ENCODE results near the gene AKR1B15.
"Not testable (repeated sequence)": the region's sequence is repeated elsewhere in the genome, so short reads cannot be mapped to it uniquely, and the experiment has no call there.

Gene AKR1B15

GRCh38 chr7:134514106-134514505 is 34.8 kb upstream of the AKR1B15 start:
- Histone ChIP-seq H3K9me3 (ENCODE audit: control insufficient read depth in 5 of 5, low read length in 5 of 5) (no peaks in the 10 kb centered on the region), H3K27me3 (ENCODE audit: control insufficient read depth in 5 of 5, insufficient read depth in 4 of 5, low read length in 5 of 5) (no peaks in the 10 kb centered on the region), H3K4me1 (ENCODE audit: control insufficient read depth in 5 of 5, insufficient read depth in 5 of 5, low read length in 5 of 5) (peaks cover 0 to 10% (median 0%) of the 10 kb centered on the region in 5 donors), H3K9ac (ENCODE audit: low read length in 5 of 5) (no peak overlapping the region), H3K4me3 (ENCODE audit: low read depth in 1 of 5, low read length in 5 of 5) (no peak overlapping the region), H3K27ac (ENCODE audit: low read depth, low read length) (no peak overlapping the region), H3K36me3 (ENCODE audit: control insufficient read depth in 5 of 5, insufficient read depth in 5 of 5, low read length in 5 of 5) (no peaks in the 10 kb centered on the region)

DNA sequence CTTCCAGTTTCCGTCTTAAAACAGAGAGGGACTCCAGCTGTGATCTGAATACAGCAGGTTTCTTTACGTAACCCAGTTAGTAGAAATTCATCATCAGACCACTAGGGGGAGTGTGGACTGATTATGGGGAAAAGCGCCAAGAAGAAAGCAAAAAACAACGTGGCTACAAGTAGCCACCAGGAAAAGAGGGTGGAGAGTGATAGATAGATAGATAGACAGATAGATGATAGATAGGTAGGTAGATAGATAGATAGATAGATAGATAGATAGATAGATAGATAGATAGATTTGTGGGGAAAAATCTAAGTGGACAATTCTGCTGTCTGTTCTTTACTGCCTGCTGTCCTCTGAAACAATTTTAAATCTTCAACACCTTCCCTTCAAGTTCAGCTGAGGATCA is 34.2 kb upstream of the AKR1B15 start:
- Histone ChIP-seq H3K9ac (ENCODE audit: low read length in 5 of 5) (no peak overlapping the region), H3K9me3 (ENCODE audit: control insufficient read depth in 5 of 5, low read length in 5 of 5) (no peaks in the 10 kb centered on the region)

DNA sequence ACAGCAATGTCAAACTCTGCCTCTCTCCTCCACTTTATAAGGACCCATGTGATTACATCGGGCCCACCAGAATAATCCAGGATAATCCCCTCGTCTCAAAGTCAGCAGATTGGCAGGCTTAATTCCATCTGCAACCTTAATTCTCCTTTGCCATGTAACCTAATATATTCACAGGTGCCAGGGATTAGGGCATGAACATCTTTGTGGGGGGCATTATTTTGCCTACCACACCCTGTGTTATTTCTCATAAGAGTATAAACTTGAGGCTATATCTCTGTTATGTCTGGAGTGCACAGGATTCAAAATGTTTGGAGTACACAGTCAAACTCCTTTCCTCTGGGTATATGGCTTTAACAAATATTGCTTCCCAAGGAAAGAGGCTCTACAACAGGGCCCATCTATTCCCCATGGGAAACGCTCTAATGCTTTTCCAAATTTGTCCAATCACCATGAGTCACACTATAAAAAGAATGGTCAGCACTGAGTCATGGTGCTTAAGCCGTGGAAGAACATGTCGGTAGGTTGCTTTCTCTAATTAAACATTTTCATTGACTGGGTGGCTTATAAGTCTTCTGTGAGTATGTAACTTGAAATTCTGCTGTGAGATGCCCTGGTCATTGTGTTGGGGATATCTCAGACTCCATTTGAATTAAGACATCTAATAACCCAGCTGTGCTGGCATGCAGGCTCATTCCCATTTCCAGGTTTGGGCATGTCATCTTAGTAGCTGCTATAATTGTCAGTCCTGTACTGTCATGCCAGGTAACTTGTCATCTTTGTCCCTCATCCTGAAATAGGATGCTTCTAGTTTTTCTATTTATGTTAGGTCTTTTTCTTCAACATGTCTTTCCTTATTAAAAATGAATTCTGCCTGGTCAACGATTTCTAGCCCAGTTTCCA is 33.1 kb upstream of the AKR1B15 start:
- Histone ChIP-seq H3K27ac (ENCODE audit: low read depth, low read length) (no peak overlapping the region), H3K4me3 (ENCODE audit: low read depth in 1 of 5, low read length in 5 of 5) (no peak overlapping the region), H3K27me3 (ENCODE audit: control insufficient read depth in 5 of 5, insufficient read depth in 4 of 5, low read length in 5 of 5) (no peaks in the 10 kb centered on the region), H3K9me3 (ENCODE audit: control insufficient read depth in 5 of 5, low read length in 5 of 5) (no peaks in the 10 kb centered on the region), H3K36me3 (ENCODE audit: control insufficient read depth in 5 of 5, insufficient read depth in 5 of 5, low read length in 5 of 5) (no peaks in the 10 kb centered on the region), H3K9ac (ENCODE audit: low read length in 5 of 5) (peak overlapping the region in 1 of 5 donors; percentile 39), H3K4me1 (ENCODE audit: control insufficient read depth in 5 of 5, insufficient read depth in 5 of 5, low read length in 5 of 5) (peaks cover 0 to 10% (median 3%) of the 10 kb centered on the region in 5 donors)

More for the DNA sequence above, 34.2 kb upstream of the AKR1B15 start:
- no peaks in the 10 kb centered on the region for H3K36me3 ChIP-seq (ENCODE audit: control insufficient read depth in 5 of 5, insufficient read depth in 5 of 5, low read length in 5 of 5)
- no peak overlapping the region for H3K4me3 ChIP-seq (ENCODE audit: low read depth in 1 of 5, low read length in 5 of 5)
- no peaks in the 10 kb centered on the region for H3K27me3 ChIP-seq (ENCODE audit: control insufficient read depth in 5 of 5, insufficient read depth in 4 of 5, low read length in 5 of 5)
- H3K4me1 ChIP-seq (ENCODE audit: control insufficient read depth in 5 of 5, insufficient read depth in 5 of 5, low read length in 5 of 5), result peaks cover 0 to 10% (median 0%) of the 10 kb centered on the region in 5 donors
- H3K27ac ChIP-seq (ENCODE audit: low read depth, low read length), result no peak overlapping the region

DNA sequence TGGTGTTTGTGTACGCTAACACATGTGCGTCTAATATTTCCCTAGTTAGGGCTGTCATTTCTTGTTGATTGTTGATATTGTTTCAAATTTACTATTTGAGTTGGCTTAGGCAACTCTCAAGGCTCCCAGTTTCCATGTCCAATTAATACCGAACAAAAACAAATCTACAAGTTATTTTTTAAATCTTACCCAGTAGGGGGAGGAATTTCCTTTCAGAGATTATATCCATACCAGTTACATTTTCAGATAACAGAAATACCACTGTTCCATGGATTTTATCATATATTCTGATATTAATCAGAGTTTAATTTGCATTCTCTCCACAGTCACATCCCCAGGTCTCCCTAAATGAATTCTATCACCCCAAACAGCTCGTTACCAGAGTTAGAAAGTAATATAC is 28.8 kb upstream of the AKR1B15 start:
- peaks cover 0 to 5% (median 3%) of the 10 kb centered on the region in 5 donors for H3K4me1 ChIP-seq (ENCODE audit: control insufficient read depth in 5 of 5, insufficient read depth in 5 of 5, low read length in 5 of 5)
- H3K9me3 ChIP-seq (ENCODE audit: control insufficient read depth in 5 of 5, low read length in 5 of 5), result no peaks in the 10 kb centered on the region

GRCh38 chr7:134522601-134523000 is 26.3 kb upstream of the AKR1B15 start:
- Histone ChIP-seq H3K4me1 (ENCODE audit: control insufficient read depth in 5 of 5, insufficient read depth in 5 of 5, low read length in 5 of 5) (peaks cover 0 to 5% (median 4%) of the 10 kb centered on the region in 5 donors), H3K9ac (ENCODE audit: low read length in 5 of 5) (no peak overlapping the region), H3K4me3 (ENCODE audit: low read depth in 1 of 5, low read length in 5 of 5) (no peak overlapping the region), H3K36me3 (ENCODE audit: control insufficient read depth in 5 of 5, insufficient read depth in 5 of 5, low read length in 5 of 5) (no peaks in the 10 kb centered on the region), H3K27ac (ENCODE audit: low read depth, low read length) (no peak overlapping the region), H3K27me3 (ENCODE audit: control insufficient read depth in 5 of 5, insufficient read depth in 4 of 5, low read length in 5 of 5) (no peaks in the 10 kb centered on the region), H3K9me3 (ENCODE audit: control insufficient read depth in 5 of 5, low read length in 5 of 5) (no peaks in the 10 kb centered on the region)

More for the DNA sequence above, 28.8 kb upstream of the AKR1B15 start:
- Histone ChIP-seq H3K36me3 (ENCODE audit: control insufficient read depth in 5 of 5, insufficient read depth in 5 of 5, low read length in 5 of 5) (no peaks in the 10 kb centered on the region), H3K27me3 (ENCODE audit: control insufficient read depth in 5 of 5, insufficient read depth in 4 of 5, low read length in 5 of 5) (no peaks in the 10 kb centered on the region), H3K9ac (ENCODE audit: low read length in 5 of 5) (no peak overlapping the region), H3K4me3 (ENCODE audit: low read depth in 1 of 5, low read length in 5 of 5) (no peak overlapping the region), H3K27ac (ENCODE audit: low read depth, low read length) (no peak overlapping the region)

GRCh38 chr7:134525449-134525848 is 23.5 kb upstream of the AKR1B15 start:
- H3K4me1 ChIP-seq (ENCODE audit: control insufficient read depth in 5 of 5, insufficient read depth in 5 of 5, low read length in 5 of 5), result peaks cover 0 to 13% (median 4%) of the 10 kb centered on the region in 5 donors
- not testable (repeated sequence) for H3K9me3 ChIP-seq (ENCODE audit: control insufficient read depth in 5 of 5, low read length in 5 of 5); H3K36me3 ChIP-seq (ENCODE audit: control insufficient read depth in 5 of 5, insufficient read depth in 5 of 5, low read length in 5 of 5); H3K27ac ChIP-seq (ENCODE audit: low read depth, low read length); H3K27me3 ChIP-seq (ENCODE audit: control insufficient read depth in 5 of 5, insufficient read depth in 4 of 5, low read length in 5 of 5); H3K4me3 ChIP-seq (ENCODE audit: low read depth in 1 of 5, low read length in 5 of 5); H3K9ac ChIP-seq (ENCODE audit: low read length in 5 of 5)

DNA sequence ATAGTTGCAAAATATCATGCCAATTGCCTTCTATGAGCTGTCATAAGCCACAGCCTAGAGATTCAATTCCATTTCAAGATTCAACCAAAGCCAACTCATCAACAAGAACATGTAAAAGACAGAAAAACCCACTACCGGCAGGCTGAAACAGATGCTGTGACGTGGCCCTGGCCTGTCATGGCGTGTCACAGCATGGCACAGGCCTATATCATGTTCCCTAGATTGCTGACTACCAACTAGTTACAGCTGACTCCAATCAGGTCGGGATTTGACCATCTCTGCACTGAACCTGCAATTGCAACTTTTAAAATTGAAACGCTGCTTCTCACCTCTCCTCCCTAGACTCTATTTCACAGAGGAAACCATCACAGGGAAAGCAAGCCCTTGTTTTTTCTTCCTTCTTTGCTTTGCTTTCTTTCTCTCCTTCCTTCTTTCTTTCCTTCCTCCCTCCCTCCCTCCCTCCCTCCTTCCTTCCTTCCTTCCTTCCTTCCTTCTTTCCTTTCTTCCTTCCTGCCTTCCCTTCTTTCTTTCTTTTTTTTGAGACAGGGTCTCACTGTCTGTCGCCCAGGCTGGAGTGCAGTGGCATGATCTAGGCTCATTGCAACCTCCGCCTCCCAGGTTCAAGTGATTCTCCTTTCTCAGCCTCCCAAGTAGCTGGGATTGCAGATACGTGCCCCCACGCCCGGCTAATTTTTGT is 22.2 kb upstream of the AKR1B15 start:
- not testable (repeated sequence) for H3K4me3 ChIP-seq (ENCODE audit: low read depth in 1 of 5, low read length in 5 of 5); H3K27me3 ChIP-seq (ENCODE audit: control insufficient read depth in 5 of 5, insufficient read depth in 4 of 5, low read length in 5 of 5); H3K9me3 ChIP-seq (ENCODE audit: control insufficient read depth in 5 of 5, low read length in 5 of 5); H3K9ac ChIP-seq (ENCODE audit: low read length in 5 of 5); H3K36me3 ChIP-seq (ENCODE audit: control insufficient read depth in 5 of 5, insufficient read depth in 5 of 5, low read length in 5 of 5); H3K27ac ChIP-seq (ENCODE audit: low read depth, low read length)
- H3K4me1 ChIP-seq (ENCODE audit: control insufficient read depth in 5 of 5, insufficient read depth in 5 of 5, low read length in 5 of 5), result peaks cover 0 to 13% (median 5%) of the 10 kb centered on the region in 5 donors

GRCh38 chr7:134527979-134528371 is 20.9 kb upstream of the AKR1B15 start:
- no peak overlapping the region for H3K27ac ChIP-seq (ENCODE audit: low read depth, low read length)
- no peak overlapping the region for H3K9ac ChIP-seq (ENCODE audit: low read length in 5 of 5)
- no peak overlapping the region for H3K4me3 ChIP-seq (ENCODE audit: low read depth in 1 of 5, low read length in 5 of 5)

DNA sequence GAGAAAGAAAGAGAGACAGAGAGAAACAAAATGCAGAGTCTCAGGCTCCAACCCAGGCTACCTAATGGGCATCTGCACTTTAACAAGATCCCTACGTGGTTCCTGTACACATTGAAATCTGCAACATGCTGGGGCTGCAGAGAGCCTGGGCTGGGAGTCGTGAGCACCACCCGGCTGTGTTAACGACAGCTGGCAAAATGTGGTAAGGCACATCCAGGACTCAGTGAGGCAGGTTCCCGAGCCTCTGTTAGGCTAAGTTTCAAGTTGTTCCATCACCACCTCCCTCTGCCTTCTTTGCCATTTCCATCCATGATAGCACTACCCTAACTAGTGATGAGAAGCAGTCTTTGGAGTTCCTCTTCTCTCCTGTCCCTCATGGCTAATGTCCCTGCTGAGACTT is 20.2 kb upstream of the AKR1B15 start:
- H3K9ac ChIP-seq (ENCODE audit: low read length in 5 of 5), result no peak overlapping the region
- no peak overlapping the region for H3K27ac ChIP-seq (ENCODE audit: low read depth, low read length)
- no peaks in the 10 kb centered on the region for H3K9me3 ChIP-seq (ENCODE audit: control insufficient read depth in 5 of 5, low read length in 5 of 5)
- H3K4me3 ChIP-seq (ENCODE audit: low read depth in 1 of 5, low read length in 5 of 5), result no peak overlapping the region
- no peaks in the 10 kb centered on the region for H3K27me3 ChIP-seq (ENCODE audit: control insufficient read depth in 5 of 5, insufficient read depth in 4 of 5, low read length in 5 of 5)
- H3K36me3 ChIP-seq (ENCODE audit: control insufficient read depth in 5 of 5, insufficient read depth in 5 of 5, low read length in 5 of 5), result no peaks in the 10 kb centered on the region
- H3K4me1 ChIP-seq (ENCODE audit: control insufficient read depth in 5 of 5, insufficient read depth in 5 of 5, low read length in 5 of 5), result peaks cover 0 to 15% (median 13%) of the 10 kb centered on the region in 5 donors

More at GRCh38 chr7:134527979-134528371, 20.9 kb upstream of the AKR1B15 start:
- Histone ChIP-seq H3K4me1 (ENCODE audit: control insufficient read depth in 5 of 5, insufficient read depth in 5 of 5, low read length in 5 of 5) (peaks cover 0 to 15% (median 13%) of the 10 kb centered on the region in 5 donors), H3K36me3 (ENCODE audit: control insufficient read depth in 5 of 5, insufficient read depth in 5 of 5, low read length in 5 of 5) (no peaks in the 10 kb centered on the region), H3K27me3 (ENCODE audit: control insufficient read depth in 5 of 5, insufficient read depth in 4 of 5, low read length in 5 of 5) (no peaks in the 10 kb centered on the region), H3K9me3 (ENCODE audit: control insufficient read depth in 5 of 5, low read length in 5 of 5) (no peaks in the 10 kb centered on the region)

GRCh38 chr7:134530460-134530859 is 18.4 kb upstream of the AKR1B15 start:
- peaks cover under 1 to 23% (median 19%) of the 10 kb centered on the region in 5 donors for H3K4me1 ChIP-seq (ENCODE audit: control insufficient read depth in 5 of 5, insufficient read depth in 5 of 5, low read length in 5 of 5)
- H3K9ac ChIP-seq (ENCODE audit: low read length in 5 of 5), result no peak overlapping the region
- H3K4me3 ChIP-seq (ENCODE audit: low read depth in 1 of 5, low read length in 5 of 5), result no peak overlapping the region

More at GRCh38 chr7:134530460-134530859, 18.4 kb upstream of the AKR1B15 start:
- H3K27me3 ChIP-seq (ENCODE audit: control insufficient read depth in 5 of 5, insufficient read depth in 4 of 5, low read length in 5 of 5), result no peaks in the 10 kb centered on the region
- H3K36me3 ChIP-seq (ENCODE audit: control insufficient read depth in 5 of 5, insufficient read depth in 5 of 5, low read length in 5 of 5), result no peaks in the 10 kb centered on the region
- H3K27ac ChIP-seq (ENCODE audit: low read depth, low read length), result no peak overlapping the region
- H3K9me3 ChIP-seq (ENCODE audit: control insufficient read depth in 5 of 5, low read length in 5 of 5), result no peaks in the 10 kb centered on the region

Data from subcutaneous abdominal adipose tissue (tissue), 5 donors.